Left ventricle myocardium inferior (tissue), 1 donor: Measurements from ENCODE around the gene TOMM20. TPM values are rescaled to one million over a fixed set of nuclear protein-coding genes. Genes with fewer than 3 reads are reported as not detected.
A peak's percentile ranks its signal among the peaks of the same experiment; 100 is the strongest.

Experiments
- DNase-seq: peaks from one replicate; pipeline ENCODE4 v3.0.0-alpha.2; 2020
- H3K27ac ChIP-seq: fragments of 200-600 bp; replicated peaks from 2 replicates; pipeline ENCODE4 v1.8.0; 2021
- H3K27me3 ChIP-seq: fragments of 200-600 bp; 2 replicates; pipeline ENCODE4 v1.8.0; 2021; ENCODE audit warnings: low read depth
- H3K36me3 ChIP-seq: fragments of 200-600 bp; 2 replicates; pipeline ENCODE4 v1.8.0; 2021
- H3K4me1 ChIP-seq: fragments of 200-600 bp; 2 replicates; pipeline ENCODE4 v1.8.0; 2021
- H3K4me3 ChIP-seq: fragments of 200-600 bp; 2 replicates; pipeline ENCODE4 v1.8.0; 2021; ENCODE audit warnings: mild to moderate bottlenecking, moderate library complexity
- H3K9me3 ChIP-seq: fragments of 200-600 bp; replicated peaks from 2 replicates; pipeline ENCODE4 v1.8.0; 2021
- CTCF ChIP-seq: fragments of 200-600 bp; IDR thresholded peaks from 2 replicates; pipeline ENCODE4 v1.8.0; 2021; ENCODE audit warnings: antibody characterized with exemption, mild to moderate bottlenecking, borderline replicate concordance
- intact Hi-C: fragments of 100-400 bp; cut with micrococcal nuclease; formaldehyde crosslinking; loops from one replicate; pipeline ENCODE4 v1.11.0; 2022
- total RNA-seq: library from RNA; stranded (reverse); fragmentation: NEBNext Ultra II Directional; extraction: Animal tissue kit (Norgen Biotek cat#: 25700); gene quantifications from one replicate; pipeline ENCODE4 v1.2.1, GENCODE V29; 2021
- donor health status: DM: no; HTN: yes; CAD: no; lungs with severe emphysema.

TOMM20 gene
- total RNA-seq, 1 donor from 2014 or later, result 84.1 TPM

DNA sequence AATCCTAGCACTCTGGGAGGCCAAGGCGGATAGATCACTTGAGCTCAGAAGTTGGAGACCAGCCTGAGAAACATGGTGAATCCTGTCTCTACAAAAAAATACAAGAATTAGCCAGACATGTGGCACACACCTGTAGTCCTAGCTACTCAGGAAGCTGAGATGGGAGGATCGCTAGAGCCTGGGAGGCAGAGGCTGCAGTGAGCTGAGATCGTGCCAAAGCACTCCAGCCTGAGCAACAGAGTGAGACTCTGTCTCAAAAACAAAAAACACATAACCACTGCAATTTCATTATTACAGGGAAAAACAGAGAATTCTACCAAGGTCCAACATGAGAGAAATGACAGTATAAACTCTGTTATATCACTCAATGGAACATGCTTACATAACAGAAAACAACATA lies 4.4 kb upstream of the TOMM20 start:
- H3K4me3 ChIP-seq, result no peak overlapping the region
- H3K4me1 ChIP-seq, result peaks cover 10% of the 10 kb centered on the region
- H3K36me3 ChIP-seq, result peaks cover 62% of the 10 kb centered on the region
- no peak overlapping the region for H3K27ac ChIP-seq
- H3K9me3 ChIP-seq, result no peaks in the 10 kb centered on the region
- no peak for DNase-seq
- no peak for TF ChIP-seq CTCF
- intact Hi-C loops, result no loop called here
- H3K27me3 ChIP-seq, result no peaks in the 10 kb centered on the region

- peaks cover 21% of the 10 kb centered on the region for H3K4me1 ChIP-seq
- peaks cover 51% of the 10 kb centered on the region for H3K36me3 ChIP-seq
- no peaks in the 10 kb centered on the region for H3K9me3 ChIP-seq
- H3K27ac ChIP-seq, result no peak overlapping the region
- no peak for TF ChIP-seq CTCF
- H3K4me3 ChIP-seq, result no peak overlapping the region
- no peaks in the 10 kb centered on the region for H3K27me3 ChIP-seq
- intact Hi-C loops, result no loop called here
- no peak for DNase-seq
These were observed 3.3 kb upstream of the TOMM20 start for GRCh38 chr1:235131961-235132360.

GRCh38 chr1:235130766-235131270 lies 2.2 kb upstream of the TOMM20 start:
- H3K4me1 ChIP-seq, result peaks cover 26% of the 10 kb centered on the region
- H3K9me3 ChIP-seq, result no peaks in the 10 kb centered on the region
- intact Hi-C loops, result no loop called here
- DNase-seq, result no peak
- H3K4me3 ChIP-seq, result no peak overlapping the region
- H3K27ac ChIP-seq, result no peak overlapping the region
- TF ChIP-seq CTCF, result no peak
- H3K36me3 ChIP-seq, result peaks cover 40% of the 10 kb centered on the region
- no peaks in the 10 kb centered on the region for H3K27me3 ChIP-seq

DNA sequence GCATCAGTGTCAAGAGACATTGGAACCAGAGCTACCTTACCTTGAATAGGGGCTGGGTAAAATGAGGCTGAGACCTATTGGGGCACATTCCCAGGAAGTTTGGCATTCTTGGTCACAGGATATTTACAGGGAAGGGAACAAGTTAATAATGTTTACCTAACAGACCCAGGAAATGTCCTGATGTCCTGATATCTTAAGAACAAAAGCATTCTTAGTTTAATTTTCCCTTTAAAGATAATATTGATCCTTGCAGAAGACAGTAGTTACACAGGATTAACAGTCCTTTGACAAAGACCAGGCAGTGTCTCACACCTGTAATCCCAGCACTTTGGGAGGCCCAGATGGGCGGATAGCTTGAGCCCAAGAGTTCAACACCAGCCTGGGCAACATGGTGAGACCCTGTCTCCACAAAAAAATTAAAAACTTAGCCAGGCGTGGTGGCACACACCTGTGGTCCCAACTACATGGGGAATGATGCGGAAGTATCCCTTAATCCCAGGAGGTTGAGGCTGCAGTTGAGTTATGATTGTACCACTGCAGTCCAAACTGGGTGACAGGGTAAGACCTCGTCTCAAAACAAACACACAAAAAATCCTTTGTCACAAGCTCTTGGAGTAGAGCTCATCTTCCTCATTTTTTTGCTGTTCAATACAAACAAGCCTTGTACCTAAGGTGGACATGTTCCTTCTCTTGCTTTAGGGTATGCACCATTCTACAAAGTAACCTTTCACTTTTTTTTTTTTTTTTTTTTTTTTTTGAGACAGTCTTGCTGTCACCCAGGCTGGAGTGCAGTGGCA lies 1.3 kb upstream of the TOMM20 start:
- no peak overlapping the region for H3K4me3 ChIP-seq
- TF ChIP-seq CTCF, result no peak
- DNase-seq, result no peak
- H3K4me1 ChIP-seq, result peaks cover 34% of the 10 kb centered on the region
- intact Hi-C loops, result no loop called here
- H3K36me3 ChIP-seq, result peaks cover 31% of the 10 kb centered on the region
- H3K27ac ChIP-seq, result no peak overlapping the region
- no peaks in the 10 kb centered on the region for H3K9me3 ChIP-seq
- no peaks in the 10 kb centered on the region for H3K27me3 ChIP-seq

DNA sequence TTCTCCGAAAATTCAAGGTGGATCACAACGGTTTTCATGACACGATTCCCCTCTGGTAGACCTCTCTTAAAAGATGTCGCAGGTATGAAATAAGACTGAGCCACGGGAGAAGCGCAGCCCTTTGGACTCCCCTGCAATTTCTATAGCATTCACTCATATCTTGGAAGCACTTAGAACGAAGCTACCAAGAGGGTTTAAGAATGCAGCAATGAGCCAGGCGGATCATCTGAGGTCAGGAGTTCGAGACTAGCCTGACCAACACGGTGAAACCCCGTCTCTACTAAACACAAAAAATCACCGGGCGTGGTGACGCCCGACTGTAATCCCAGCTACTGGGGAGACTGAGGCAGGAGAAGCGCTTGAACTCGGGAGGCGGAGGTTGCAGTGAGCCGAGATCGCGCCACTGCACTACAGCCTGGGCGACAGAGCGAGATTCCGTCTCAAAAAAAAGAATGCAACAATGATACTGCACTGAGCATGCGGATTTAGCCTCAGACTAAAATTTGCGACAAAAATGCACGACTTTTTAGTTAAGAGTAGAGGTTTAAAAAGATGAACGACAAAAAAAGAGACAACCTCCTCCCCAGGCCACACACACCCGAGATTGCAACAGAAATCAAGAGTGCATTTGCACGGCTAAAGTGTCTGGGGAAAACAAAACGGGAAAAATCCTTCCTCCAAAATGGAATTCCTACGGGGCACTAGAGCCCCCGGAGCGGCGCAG lies 743 bp downstream of the TOMM20 start:
- peaks cover 55% of the 10 kb centered on the region for H3K4me1 ChIP-seq
- DNase-seq, result no peak
- H3K9me3 ChIP-seq, result no peaks in the 10 kb centered on the region
- intact Hi-C loops, result no loop called here
- H3K4me3 ChIP-seq, result peak overlapping the region; percentile 97
- no peak for TF ChIP-seq CTCF
- peak overlapping the region; percentile 94 for H3K27ac ChIP-seq
- no peaks in the 10 kb centered on the region for H3K27me3 ChIP-seq
- H3K36me3 ChIP-seq, result peaks cover 14% of the 10 kb centered on the region
